SW480 (cell line): Measurements from ENCODE around the gene DNM1.

Source experiments
- DNase-seq: peaks from one replicate; pipeline ENCODE4 v3.0.0-alpha.2; 2016; ENCODE audit warnings: low spot score

DNM1 gene

DNA sequence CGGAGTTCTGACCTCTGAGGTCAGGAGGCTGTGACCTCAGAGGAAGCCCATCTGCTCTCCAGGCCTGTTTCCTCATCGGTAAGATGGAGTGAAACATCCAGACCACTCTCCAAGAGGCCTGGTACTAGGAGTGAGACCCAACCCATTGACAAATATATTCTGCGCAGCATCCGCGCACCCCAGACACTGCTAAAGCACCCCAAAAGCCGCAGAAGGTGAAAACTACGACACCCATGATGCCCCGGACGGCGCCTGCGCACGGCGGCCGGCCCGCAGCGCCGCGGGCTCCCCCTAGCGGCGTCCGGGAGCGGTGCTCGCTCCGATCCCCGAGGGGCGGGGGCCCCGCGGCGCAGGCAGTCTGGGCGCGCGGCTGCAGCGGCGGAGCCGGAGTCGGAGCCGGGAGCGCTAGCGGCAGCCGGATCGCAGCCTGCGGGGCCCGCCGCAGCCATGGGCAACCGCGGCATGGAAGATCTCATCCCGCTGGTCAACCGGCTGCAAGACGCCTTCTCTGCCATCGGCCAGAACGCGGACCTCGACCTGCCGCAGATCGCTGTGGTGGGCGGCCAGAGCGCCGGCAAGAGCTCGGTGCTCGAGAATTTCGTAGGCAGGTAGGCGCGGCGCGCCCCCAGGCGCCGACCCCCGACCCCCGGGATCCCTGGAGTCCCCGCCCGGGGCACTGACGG lies at the start of gene DNM1:
Gene DNM1, plus strand, starts transcription at position 356 of the 683 bp plus-strand sequence. Its CDS starts 92 bp downstream, at position 448.
- DNase-seq = peak; percentile 69

GRCh38 chr9:128153947-128154695 lies 49.1 kb upstream of the DNM1 start:
- no peak for DNase-seq

GRCh38 chr9:128155736-128156500 lies 47.3 kb upstream of the DNM1 start:
- no peak for DNase-seq

DNA sequence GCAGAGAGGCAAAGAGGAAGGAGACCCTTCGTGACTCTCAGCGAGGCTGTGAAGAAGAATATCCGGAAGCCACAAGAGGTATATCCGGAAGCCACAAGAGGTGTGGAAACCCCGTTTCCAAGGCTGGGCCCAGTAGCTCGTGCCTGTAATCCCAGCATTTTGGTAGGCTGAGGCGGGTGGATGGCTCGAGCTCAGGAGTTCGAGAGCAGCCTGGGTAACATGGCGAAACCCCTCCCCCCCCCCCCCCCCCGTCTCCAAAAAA lies 43.7 kb upstream of the DNM1 start:
- DNase-seq = peak; percentile 58

GRCh38 chr9:128159784-128160602 lies 43.2 kb upstream of the DNM1 start, which contains the start of gene BBLN:
BBLN (plus strand) TSS chr9:128160265; CDS start chr9:128160408, 143 bp downstream.
- peak; percentile 87 for DNase-seq

DNA sequence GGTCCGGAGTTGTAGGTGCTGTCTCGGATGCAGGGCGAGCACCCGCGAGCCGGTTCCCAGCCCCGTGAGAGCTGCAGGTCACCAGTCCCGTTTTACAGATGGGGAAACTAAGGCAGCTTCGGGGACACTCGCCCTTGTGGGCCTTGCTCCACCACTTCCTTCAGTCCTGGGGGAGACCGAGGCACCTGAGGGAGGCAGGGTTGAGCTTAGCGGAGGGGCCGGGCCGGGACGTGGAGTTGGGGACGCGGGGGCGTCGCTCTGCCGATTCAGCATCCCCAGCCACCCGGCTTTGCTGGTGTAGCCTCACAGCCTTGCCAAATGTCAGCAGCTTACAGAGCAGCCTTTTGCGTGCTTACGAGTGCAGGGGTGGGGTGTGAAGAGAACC lies 42.6 kb upstream of the DNM1 start:
- DNase-seq = no peak

GRCh38 chr9:128161215-128161902 lies 41.8 kb upstream of the DNM1 start:
- DNase-seq = no peak

- DNase-seq = no peak
Observed at GRCh38 chr9:128162215-128163026, 40.8 kb upstream of the DNM1 start.

DNA sequence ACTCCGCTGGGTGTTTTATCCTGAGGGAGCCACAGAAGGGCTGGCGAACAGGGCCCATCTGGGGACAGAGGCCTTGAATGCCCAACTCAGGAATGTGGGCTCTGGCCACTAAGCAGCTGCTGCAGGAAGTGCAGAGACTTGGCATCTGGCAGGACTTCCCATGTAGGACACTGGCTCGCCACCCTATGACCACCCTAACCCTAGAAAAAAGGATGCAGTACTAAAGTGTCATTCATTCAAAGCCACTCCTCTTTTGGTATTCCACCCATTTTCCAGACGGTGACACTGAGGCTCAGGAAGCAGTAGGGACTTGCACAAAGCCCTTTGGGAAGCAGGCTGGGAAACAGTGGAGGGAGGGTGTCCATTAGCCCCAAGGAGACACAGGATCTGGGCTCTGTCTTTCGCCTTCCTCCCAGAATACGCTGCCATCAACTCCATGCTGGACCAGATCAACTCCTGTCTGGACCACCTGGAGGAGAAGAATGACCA lies 40.1 kb upstream of the DNM1 start:
- no peak for DNase-seq

DNA sequence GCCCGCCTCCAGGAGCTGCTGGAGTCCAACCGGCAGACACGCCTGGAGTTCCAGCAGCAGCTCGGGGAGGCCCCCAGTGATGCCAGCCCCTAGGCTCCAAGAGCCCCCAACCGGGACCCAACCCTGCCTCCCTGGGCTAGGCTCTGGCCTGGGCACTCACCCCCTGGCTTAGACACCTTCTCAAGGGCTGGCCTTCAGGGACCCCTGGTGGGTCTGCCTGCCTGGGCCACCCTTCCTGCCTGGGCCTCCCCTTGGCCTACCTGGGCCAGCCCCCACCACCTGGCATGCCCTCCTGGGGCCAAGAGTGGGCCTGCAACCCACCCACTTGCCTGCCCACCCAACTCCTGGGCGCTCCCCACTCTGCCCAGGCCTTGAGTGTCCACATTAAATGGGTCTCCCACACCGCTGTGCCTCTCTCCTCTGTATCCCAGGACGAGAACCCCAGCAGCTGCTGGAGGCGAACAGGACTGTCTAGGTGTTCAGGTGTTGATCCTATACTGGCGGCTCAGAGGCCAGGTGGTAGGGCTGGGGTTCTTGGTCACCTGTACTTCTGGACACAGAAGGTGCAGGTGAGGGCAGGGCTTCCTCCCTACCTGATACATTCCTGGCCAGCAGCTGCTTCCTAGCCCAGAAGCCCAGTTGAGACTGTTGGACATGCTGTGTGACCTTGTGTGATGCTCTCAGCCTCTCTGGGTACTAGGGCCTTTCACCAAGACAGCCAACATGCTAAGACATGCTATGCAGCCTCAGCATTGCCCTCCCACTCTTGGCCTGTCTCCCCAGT lies 39.5 kb upstream of the DNM1 start:
- no peak for DNase-seq

DNA sequence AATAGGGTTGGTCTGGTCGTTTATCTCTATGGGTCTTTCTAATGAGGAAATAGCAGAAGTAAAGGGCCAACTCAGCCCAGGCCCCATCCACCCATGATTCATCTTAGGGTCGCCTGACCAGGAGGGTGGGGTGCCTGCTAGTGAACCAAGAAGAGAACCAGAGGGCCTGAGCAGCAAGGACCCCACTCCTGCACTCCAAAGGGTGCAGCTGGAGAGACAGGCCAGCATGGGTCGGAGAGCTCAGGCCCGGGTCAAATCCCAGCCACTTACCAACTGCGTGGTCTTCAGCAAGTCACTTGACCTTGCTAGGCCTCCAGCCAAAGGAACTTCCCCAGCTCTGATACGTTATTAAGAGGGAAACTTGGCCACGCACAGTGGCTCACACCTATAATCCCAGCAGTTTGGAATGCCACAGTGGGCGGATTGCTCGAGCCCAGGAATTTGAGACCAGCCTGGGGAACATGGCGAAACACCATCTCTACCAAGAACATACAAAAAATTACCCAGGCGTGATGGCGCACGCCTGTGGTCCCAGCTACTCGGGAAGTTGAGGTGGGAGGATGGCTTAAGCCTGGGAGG lies 38.8 kb upstream of the DNM1 start:
- no peak for DNase-seq

GRCh38 chr9:128166169-128166568 lies 37.0 kb upstream of the DNM1 start:
- DNase-seq = no peak

GRCh38 chr9:128167209-128167608 lies 36.0 kb upstream of the DNM1 start:
- no peak for DNase-seq

DNA sequence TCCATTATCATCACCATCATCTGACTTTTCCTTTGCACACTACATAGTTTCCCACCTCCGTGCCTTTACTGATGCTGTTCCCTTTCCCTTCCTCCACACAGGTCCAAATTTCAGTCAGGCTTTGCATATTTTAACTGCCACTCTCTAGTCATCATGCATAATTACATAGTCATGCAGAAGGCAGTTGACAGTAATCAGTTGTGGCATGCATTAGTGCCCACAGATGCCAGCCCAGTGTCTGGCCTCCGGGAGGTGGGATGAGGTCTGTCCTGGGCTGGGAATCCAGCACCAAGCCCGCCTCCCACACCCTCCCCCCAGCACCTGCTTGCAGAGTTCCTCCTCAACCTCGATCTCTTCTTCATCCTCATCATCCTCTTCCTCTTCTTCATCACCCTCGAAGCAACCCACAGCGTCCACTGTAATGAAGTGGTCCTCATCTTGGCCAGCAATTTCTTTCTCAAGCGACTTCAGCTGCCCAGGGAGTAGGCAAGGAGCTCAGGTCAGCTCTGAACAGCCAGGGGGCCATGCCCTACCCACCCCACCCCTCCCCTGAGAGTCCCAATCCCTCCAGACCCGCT lies 34.4 kb upstream of the DNM1 start:
- no peak for DNase-seq

GRCh38 chr9:128169492-128169891 lies 33.7 kb upstream of the DNM1 start:
- DNase-seq = no peak

- DNase-seq = no peak
Observed at GRCh38 chr9:128169925-128170324, 33.3 kb upstream of the DNM1 start.

DNA sequence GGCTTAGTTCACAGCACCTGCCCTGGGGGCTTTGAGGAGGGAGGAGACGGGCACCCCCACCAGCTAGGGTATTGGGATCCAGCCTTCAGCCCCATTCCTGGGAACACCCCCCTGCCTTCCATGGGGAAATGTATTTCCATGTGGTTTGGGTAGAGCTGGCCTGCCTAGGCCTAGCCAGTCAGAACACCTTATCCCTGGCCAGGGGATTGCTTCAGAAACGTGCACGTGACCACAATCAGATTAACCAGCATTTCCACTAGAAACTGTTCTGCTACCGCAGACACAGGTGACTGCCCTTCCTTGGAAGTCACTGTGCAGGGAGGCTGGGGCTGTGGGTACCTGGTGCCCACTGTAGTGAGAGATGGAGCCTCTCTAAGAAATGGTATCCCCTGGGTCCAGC lies 29.1 kb upstream of the DNM1 start:
- DNase-seq = no peak

DNA sequence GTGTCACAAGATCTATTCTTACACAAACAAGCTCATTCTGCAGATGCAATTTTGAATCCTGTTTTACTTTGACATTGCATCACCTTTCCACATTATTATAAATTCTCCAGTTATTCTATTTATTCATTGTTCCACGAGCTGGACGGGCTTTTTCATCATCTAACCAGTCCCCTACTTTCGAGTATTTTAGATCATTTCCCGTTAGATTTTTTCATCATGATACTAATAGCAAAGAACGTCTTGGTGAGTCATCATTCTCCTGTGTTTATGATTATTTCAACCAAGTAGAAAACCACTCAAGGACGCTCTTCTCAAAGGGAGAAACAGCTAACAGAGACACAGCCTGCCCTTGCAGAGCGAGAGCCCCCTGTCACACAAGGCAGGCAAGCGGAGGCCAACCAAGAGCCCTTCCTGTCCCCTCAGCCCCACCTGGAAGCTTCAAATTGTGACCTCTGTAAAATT lies 28.0 kb upstream of the DNM1 start:
- DNase-seq = no peak

DNA sequence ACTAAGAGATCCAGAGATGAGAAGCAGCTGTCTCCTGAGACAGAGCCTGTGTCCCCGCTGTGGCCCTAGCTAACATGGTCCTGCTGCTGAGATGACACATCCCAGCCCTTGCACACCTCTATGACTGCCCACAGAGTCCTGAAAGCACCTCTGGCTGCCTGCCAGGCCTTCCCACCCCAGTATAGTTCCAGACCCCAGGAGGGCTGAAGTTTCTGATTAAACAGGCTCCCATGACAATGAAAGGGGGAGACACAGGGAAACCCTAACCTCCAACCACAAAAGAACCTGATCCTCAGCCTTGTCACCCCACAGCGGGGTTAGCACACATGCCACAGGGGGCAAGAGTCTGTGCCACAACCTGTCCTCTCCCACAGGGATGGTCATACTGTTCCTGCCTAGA lies 27.5 kb upstream of the DNM1 start:
- DNase-seq = no peak
